HuH-7.5 (cell line): ENCODE measurements around the gene CCDC106.

Source experiments
- DNase-seq: peaks from one replicate; pipeline ENCODE4 v3.0.0; 2011; ENCODE audit warnings: low spot score

The CCDC106 gene

GRCh38 chr19:55613930-55614710 is 33.9 kb upstream of the CCDC106 start:
- DNase-seq = no peak

- no peak for DNase-seq
Measured at GRCh38 chr19:55614711-55615542, 33.1 kb upstream of the CCDC106 start.

DNA sequence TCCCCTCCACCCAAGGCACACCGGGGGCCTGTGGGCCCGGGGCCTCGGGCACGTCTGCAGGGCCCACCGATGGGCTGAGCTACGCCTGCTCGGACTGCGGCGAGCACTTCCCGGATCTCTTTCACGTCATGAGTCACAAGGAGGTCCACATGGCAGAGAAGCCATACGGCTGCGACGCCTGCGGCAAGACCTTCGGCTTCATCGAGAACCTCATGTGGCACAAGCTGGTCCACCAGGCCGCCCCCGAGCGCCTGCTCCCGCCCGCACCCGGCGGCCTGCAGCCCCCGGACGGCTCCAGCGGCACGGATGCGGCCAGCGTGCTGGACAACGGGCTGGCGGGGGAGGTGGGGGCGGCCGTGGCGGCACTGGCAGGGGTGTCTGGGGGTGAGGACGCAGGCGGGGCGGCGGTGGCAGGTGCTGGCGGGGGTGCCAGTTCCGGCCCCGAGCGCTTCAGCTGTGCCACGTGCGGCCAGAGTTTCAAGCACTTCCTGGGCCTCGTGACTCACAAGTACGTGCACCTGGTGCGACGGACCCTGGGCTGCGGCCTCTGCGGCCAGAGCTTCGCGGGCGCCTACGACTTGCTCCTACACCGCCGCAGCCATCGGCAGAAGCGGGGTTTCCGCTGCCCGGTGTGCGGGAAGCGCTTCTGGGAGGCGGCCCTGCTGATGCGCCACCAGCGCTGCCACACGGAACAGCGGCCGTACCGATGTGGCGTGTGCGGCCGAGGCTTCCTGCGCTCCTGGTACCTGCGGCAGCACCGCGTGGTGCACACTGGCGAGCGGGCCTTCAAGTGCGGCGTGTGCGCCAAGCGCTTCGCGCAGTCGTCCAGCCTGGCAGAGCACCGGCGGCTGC is 32.2 kb upstream of the CCDC106 start:
- DNase-seq = no peak

DNA sequence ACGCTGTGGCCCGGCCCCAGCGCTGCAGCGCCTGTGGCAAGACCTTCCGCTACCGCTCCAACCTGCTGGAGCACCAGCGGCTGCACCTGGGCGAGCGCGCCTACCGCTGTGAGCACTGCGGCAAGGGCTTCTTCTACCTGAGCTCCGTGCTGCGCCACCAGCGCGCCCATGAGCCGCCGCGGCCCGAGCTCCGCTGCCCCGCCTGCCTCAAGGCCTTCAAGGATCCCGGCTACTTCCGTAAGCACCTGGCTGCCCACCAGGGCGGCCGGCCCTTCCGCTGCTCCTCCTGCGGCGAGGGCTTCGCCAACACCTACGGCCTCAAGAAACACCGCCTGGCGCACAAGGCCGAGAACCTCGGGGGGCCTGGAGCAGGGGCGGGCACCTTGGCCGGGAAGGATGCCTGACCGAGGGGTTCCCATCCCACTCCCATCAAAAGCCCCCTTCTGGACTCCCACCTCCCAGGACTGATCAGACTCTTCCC is 31.6 kb upstream of the CCDC106 start:
- DNase-seq = no peak

GRCh38 chr19:55617426-55617825 is 30.6 kb upstream of the CCDC106 start:
- no peak for DNase-seq

DNA sequence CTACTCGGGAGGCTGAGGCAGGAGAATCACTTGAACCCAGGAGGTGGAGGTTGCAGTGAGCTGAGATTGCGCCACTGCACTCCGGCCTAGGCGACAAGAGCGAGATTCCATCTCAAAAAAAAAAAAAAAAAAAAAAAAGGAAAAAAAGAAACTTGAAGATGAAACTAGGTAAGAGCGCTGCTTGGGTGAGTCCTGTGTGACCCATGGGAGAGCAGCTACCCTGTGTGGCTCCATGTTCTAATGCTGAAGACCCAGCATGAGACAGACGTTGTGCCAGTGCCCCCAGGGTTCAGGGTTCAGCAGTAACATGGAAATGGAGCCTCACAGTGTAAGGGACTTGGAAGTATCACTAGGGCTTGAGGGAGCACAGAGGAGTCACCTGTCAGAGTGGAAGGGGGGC is 29.6 kb upstream of the CCDC106 start:
- no peak for DNase-seq

GRCh38 chr19:55619286-55619685 is 28.7 kb upstream of the CCDC106 start:
- DNase-seq = no peak

DNA sequence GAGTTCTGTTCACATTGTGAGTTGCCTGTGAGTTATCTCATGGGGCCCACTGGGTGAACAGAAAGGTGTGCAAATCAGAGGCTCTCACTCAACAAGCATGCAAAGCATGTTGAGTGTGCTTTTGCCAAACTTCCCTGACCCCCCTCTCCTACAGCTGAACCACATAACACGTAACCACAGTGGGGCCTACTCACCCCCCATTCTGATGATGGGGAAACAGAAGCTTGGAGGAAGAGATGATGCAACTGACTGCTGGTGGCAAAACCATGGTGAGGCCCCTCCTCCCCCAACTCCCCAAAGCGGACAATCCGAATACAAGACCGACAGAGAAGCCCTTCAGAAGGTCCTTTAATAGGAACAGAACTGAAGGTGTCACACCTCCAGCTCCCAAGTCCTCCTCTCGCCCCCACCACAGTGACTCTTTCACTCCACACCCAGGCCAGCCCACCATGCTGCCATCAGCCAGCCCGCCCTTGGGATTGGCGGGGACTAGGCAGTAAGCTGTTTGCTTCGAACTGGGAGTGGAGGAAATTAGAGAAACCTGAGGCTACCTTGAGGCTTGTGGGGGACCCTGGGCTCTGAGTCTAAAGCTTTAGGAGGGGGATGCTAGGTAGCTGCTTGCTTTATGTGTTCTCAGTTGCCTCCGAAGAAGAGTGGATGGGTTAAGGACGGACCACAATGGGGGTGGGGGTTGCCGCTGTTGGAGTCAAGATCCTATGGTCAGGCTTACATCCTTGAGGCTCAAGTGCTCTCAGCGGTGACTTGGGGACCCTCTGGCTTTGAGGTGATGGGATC is 27.4 kb upstream of the CCDC106 start:
- DNase-seq = no peak

DNA sequence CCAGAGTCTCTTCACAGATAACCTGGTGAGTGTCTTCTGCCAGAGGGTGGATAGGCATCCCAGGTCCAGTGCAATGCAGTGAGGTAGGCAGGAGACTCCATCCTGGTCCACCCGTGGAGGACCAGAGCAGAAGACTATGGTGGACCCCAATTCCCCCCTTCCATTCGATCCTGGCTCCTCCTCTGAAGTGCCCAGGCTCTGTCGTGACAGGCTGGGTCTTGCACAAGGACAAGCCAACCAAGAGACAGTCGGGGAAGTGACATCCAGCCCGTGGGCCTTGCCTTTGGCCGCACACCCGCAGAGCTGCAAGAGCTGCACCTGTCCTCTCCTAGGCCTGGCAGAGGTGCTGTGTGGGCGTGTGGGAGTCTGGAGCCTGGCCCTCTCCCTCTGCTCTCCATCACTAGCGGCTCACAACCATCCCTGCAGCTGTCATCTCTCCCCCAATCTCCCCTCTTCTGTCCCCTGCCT is 26.8 kb upstream of the CCDC106 start:
- no peak for DNase-seq

GRCh38 chr19:55621673-55622231 is 26.3 kb upstream of the CCDC106 start:
- DNase-seq = no peak

DNA sequence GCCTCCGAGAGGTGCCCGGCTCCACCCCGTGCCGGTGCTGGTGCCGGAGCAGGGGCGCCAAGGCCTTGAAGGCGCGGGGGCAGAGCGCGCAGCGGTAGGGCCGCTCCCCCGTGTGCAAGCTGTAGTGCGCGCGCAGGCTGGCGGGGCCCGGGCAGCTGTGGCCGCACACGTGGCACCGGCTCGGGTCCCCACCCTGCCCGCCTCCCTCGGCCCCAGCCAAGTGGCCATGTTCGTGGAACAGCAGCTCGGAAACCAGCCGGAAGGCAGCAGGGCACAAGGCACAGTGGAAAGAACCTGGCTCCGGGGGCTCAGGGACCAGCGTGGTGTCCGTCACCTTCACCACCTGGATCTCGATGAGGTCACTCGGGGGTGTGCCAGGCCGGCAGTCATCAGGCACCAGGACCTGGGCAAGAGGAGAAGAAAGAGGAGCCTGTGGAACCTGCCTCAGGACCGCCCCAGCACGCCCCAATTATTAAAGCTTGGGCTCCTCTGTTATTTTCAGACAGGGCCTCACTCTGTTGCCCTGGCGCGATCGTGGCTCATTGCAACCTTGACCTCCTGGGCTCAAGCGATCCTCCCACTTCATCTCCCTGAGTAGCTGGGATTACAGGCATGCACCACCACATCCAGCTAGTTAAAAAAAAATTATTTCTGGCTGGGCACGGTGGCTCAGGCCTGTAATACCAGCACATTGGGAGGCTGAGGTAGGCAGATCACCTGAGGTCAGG is 25.6 kb upstream of the CCDC106 start:
- no peak for DNase-seq

- DNase-seq = no peak
Measured at GRCh38 chr19:55623130-55623529, 24.9 kb upstream of the CCDC106 start.

DNA sequence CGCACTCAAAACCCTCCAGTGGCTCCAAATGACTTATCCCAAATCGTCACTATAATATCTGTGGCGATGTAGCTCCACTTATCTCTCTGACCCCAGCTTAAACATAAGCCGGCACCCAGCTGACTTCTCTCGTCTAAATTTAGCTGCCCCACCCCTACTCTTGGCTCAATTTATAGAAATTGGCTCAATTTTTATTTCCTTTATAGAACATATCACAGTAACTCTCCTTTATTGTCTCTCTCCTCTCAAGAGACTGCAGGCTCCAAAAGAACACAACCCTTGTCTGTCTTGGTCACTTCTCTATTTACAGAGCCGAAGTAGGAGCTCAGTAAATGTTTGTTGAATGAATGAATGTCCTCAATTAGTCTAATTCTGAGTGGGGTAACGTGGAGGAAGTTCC is 24.5 kb upstream of the CCDC106 start:
- DNase-seq = no peak

DNA sequence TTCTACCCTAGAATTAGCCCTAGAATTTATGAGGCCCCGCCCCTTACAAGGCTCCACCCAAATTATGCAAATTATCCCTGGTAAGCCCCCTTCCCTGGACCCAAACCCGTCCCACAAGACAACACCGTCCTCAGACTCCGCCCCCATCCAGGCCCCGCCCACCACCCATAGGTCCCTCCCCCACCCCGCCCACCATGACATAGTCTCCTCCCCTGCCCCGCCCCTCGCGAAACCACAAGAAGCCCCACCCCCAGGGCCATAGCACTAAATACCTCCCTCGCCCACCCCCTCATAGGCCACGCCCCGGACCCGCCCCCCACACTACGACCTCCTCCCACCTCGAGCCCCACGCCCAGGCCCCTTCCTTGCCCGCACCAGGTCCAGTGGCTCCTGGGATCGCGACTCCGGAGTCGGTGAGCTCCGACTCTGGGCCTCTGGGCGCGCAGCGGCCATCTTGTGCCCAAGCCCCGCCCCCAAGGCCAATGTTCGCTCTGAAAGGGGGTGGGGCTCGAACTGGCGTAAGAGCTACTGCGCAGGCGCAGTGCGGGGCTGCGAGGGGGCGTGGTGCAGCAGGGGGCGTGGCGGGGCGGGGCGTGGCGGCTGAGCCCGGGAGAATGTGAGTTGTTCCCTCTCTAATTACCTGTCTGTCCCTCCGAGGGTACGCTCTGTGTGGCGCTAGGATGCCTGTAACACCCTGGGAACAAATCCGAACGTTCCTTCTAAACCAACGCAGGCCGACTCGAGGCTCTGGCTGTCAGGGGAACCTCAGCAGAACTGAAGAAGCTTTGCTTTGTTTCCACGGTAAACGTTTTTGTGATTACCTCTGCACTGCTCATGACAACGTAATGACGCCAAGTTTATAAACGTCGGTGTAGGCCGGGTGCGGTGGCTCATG is 23.7 kb upstream of the CCDC106 start, which contains the start of gene ZNF784:
Gene ZNF784 (minus strand): TSS at position 458 of the 895 bp plus-strand sequence. CDS start 5 bp downstream, at position 453.
- DNase-seq = peak; percentile 94

DNA sequence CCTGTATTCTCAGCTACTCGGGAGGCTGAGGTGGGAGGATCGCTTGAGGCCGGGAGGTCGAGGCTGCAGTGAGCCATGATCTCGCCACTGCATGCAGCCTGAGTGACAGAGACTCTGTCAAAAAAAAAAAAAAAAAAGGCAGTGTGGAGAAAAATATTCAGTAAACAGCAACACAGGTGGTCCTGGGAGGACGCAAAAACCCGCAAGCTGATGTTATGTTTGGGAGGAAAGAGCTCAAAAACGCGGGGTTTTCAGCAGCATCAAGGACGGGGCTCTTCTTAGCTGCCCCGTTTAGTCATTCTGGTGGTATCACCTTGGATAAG is 23.0 kb upstream of the CCDC106 start:
- DNase-seq = no peak

DNA sequence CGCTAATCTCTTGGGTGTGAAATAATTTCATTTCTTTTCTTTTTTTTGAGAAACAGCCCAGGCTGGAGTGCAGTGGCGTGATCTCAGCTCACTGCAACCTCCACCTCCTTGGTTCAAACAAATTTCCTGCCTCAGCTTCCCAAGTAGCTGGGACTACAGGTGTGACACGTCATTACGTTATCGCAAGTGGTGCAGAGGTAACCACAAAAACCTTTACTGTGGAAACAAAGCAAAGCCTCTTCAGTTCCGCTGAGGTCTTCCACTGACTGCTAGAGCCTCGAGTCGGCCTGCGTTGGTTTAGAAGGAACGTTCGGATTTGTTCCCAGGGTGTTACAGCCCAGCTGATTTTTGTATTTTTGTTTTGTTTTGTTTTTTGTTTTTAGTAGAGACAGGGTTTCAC is 21.7 kb upstream of the CCDC106 start:
- no peak for DNase-seq

- DNase-seq = no peak
Measured at GRCh38 chr19:55632463-55632834, 15.6 kb upstream of the CCDC106 start.

DNA sequence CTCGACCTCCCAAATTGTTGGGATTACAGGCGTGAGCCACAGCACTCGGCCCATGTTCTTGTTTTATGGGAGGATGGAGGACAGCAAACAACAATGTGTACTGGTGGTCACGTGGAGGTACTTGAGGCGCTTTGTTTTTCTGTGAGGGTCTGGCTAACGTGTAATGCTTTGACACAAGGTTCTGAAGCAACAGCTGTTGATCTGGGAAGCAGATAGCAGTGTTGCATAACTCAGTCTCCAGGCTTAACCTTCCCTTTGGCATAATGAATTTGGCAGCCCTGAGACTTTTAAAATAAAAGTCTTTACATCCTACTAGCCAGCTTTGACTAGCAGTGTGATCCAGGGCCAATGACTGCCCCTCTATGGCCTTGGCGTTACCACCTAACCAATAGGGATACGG is 14.2 kb upstream of the CCDC106 start:
- no peak for DNase-seq

DNA sequence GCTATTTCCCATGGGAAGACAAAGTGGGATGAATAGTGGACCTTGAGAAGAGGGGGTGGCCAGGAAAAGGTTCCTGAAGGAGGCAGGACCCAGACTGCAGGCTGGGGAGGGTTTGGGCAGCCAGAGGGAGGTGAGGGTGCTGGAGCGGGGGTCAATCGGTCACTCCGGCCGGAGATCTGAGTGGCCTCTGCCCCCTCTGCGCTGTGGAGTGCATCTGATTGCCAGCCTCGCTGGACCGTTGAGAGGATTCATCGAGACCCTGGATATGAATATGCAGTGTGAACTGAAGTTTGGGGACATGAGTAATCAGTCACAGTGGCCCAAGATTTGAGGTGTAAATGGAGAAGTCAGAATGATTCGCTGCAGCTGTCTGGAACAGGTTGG is 12.7 kb upstream of the CCDC106 start:
- DNase-seq = no peak
